ENCODE results near the gene KCTD5. TPM values are rescaled to one million over a fixed set of nuclear protein-coding genes. Genes with fewer than 3 reads are reported as not detected.
A peak's percentile ranks its signal among the peaks of the same experiment; 100 is the strongest.

The KCTD5 gene
- total RNA-seq, 5 donors from 2014 or later (not counting 1 experiment from before 2014, with no cell fraction given): 19.5 to 29.1 (median 26.3) TPM

- peaks cover 45 to 52% (median 47%) of the 10 kb centered on the region in 3 donors for H3K4me1 Mint-ChIP-seq
- Histone ChIP-seq H3K27me3 (replicated peaks in 1 of 2; ENCODE audit: control insufficient read depth in 2 of 2, extremely low read depth in 1 of 2, insufficient read depth in 2 of 2, low read length in 1 of 2) (no peaks in the 10 kb centered on the region), H3K9me3 (no peaks in the 10 kb centered on the region), H3K27ac (ENCODE audit: low read length) (peak within 1 kb of the TSS; percentile 98), H3K36me3 (ENCODE audit: control insufficient read depth in 2 of 2, extremely low read depth in 1 of 2, insufficient read depth in 1 of 2, low read length in 1 of 2) (peaks cover 5 to 13% of the 10 kb centered on the region in 2 donors), H3K4me1 (ENCODE audit: control insufficient read depth in 1 of 2, extremely low read depth in 1 of 2, insufficient read depth in 2 of 2, low read length in 2 of 2) (peaks cover 22 to 51% of the 10 kb centered on the region in 2 experiments), H3K4me3 (ENCODE audit: control insufficient read depth in 1 of 2, extremely low read depth in 1 of 2, low read length in 1 of 2) (peak within 1 kb of the TSS; percentile 75 to 90)
- ATAC-seq (replicated peaks in 1 of 4): peak; percentile 89 to 91 (median 90)
- POLR2A ChIA-PET: interaction anchor here in 1 of 2 donors (0.6 kb wide), 2 partner anchors 100 to 500 kb away, joined by 3 to 8 read pairs; no protein-coding TSS in a partner anchor
- H3K9me3 Mint-ChIP-seq: peaks cover 0 to 3% (median 0%) of the 10 kb centered on the region in 3 donors
- CTCF ChIA-PET: no interaction called here
- H3K27ac Mint-ChIP-seq: peak within 1 kb of the TSS; percentile 99 to 100
- 2% methylated on average over 94 of the region's 99 CpGs for WGBS (ENCODE audit: insufficient coverage)
- peak; percentile 89 to 97 (median 93) for DNase-seq
- peak within 1 kb of the TSS; percentile 91 to 93 (median 91) for H3K4me3 Mint-ChIP-seq
- H3K27me3 Mint-ChIP-seq: no peaks in the 10 kb centered on the region
- H3K36me3 Mint-ChIP-seq: peaks cover 13% of the 10 kb centered on the region
Observed at GRCh38 chr16:2752035-2752849, 69.9 kb downstream of the KCTD5 start, which contains the start of gene SRRM2. SRRM2 (plus strand) TSS chr16:2752638; CDS start chr16:2756365, 3,727 bp downstream.

GRCh38 chr16:2752850-2753732 is 70.8 kb downstream of the KCTD5 start:
- Mint-ChIP-seq H3K4me3 (peak overlapping the region; percentile 91 to 93 (median 91)), H3K27ac (peak overlapping the region; percentile 85 to 93), H3K4me1 (peaks cover 51 to 60% (median 55%) of the 10 kb centered on the region in 3 donors), H3K9me3 (peaks cover 0 to 3% (median 0%) of the 10 kb centered on the region in 3 donors), H3K27me3 (no peaks in the 10 kb centered on the region), H3K36me3 (peaks cover 20% of the 10 kb centered on the region)
- ChIA-PET CTCF (no interaction called here), POLR2A (interaction anchor here (0.6 to 1.1 kb wide), 5 partner anchors 10 to 501 kb away, joined by 3 to 8 read pairs (median 4); no protein-coding TSS in a partner anchor)
- WGBS (ENCODE audit: insufficient coverage): 0% methylated on average over 29 of the region's 82 CpGs
- Histone ChIP-seq H3K9me3 (no peaks in the 10 kb centered on the region), H3K4me3 (ENCODE audit: control insufficient read depth in 1 of 2, extremely low read depth in 1 of 2, low read length in 1 of 2) (peak overlapping the region; percentile 75 to 90), H3K36me3 (ENCODE audit: control insufficient read depth in 2 of 2, extremely low read depth in 1 of 2, insufficient read depth in 1 of 2, low read length in 1 of 2) (peaks cover 10 to 22% of the 10 kb centered on the region in 2 donors), H3K27me3 (replicated peaks in 1 of 2; ENCODE audit: control insufficient read depth in 2 of 2, extremely low read depth in 1 of 2, insufficient read depth in 2 of 2, low read length in 1 of 2) (no peaks in the 10 kb centered on the region), H3K27ac (ENCODE audit: low read length) (peak overlapping the region; percentile 98), H3K4me1 (ENCODE audit: control insufficient read depth in 1 of 2, extremely low read depth in 1 of 2, insufficient read depth in 2 of 2, low read length in 2 of 2) (peaks cover 22 to 51% of the 10 kb centered on the region in 2 experiments)
- ATAC-seq (replicated peaks in 1 of 4) (peak; percentile 33 to 40 (median 39)), DNase-seq (peak in 24 of 35 experiments; percentile 17 to 76 (median 47))

- no CpG with 5 or more reads among the region's 7 CpGs for WGBS (ENCODE audit: insufficient coverage)
- Histone ChIP-seq H3K4me3 (ENCODE audit: control insufficient read depth in 1 of 2, extremely low read depth in 1 of 2, low read length in 1 of 2) (peak overlapping the region; percentile 75 to 90), H3K4me1 (ENCODE audit: control insufficient read depth in 1 of 2, extremely low read depth in 1 of 2, insufficient read depth in 2 of 2, low read length in 2 of 2) (peaks cover 22 to 51% of the 10 kb centered on the region in 2 experiments), H3K36me3 (ENCODE audit: control insufficient read depth in 2 of 2, extremely low read depth in 1 of 2, insufficient read depth in 1 of 2, low read length in 1 of 2) (peaks cover 10 to 28% of the 10 kb centered on the region in 2 donors), H3K27me3 (replicated peaks in 1 of 2; ENCODE audit: control insufficient read depth in 2 of 2, extremely low read depth in 1 of 2, insufficient read depth in 2 of 2, low read length in 1 of 2) (no peaks in the 10 kb centered on the region), H3K9me3 (no peaks in the 10 kb centered on the region), H3K27ac (ENCODE audit: low read length) (peak overlapping the region; percentile 98)
- ATAC-seq (replicated peaks in 1 of 4) (no peak), DNase-seq (no peak)
- Mint-ChIP-seq H3K4me3 (peak overlapping the region; percentile 88 to 91 (median 91)), H3K36me3 (peaks cover 26% of the 10 kb centered on the region), H3K27me3 (no peaks in the 10 kb centered on the region), H3K4me1 (peaks cover 55 to 64% (median 58%) of the 10 kb centered on the region in 3 donors), H3K9me3 (peaks cover 0 to 3% (median 0%) of the 10 kb centered on the region in 3 donors), H3K27ac (peak overlapping the region; percentile 85 to 93)
- ChIA-PET CTCF (no interaction called here), POLR2A (interaction anchor here (0.6 to 1.1 kb wide), 2 partner anchors 9 to 11 kb away, joined by 4 read pairs; no protein-coding TSS in a partner anchor)
Observed at GRCh38 chr16:2753733-2754020, 71.4 kb downstream of the KCTD5 start.

- H3K4me3 ChIP-seq (ENCODE audit: control insufficient read depth in 1 of 2, extremely low read depth in 1 of 2, low read length in 1 of 2): peak overlapping the region in 1 of 2 donors; percentile 15
- H3K9me3 ChIP-seq: no peaks in the 10 kb centered on the region
- H3K36me3 Mint-ChIP-seq: peaks cover 38% of the 10 kb centered on the region
- H3K27me3 Mint-ChIP-seq: no peaks in the 10 kb centered on the region
- H3K4me1 ChIP-seq (ENCODE audit: control insufficient read depth in 1 of 2, extremely low read depth in 1 of 2, insufficient read depth in 2 of 2, low read length in 2 of 2): peaks cover 22 to 51% of the 10 kb centered on the region in 2 experiments
- 35% methylated on average over 3 of the region's 3 CpGs for WGBS (ENCODE audit: insufficient coverage)
- no peaks in the 10 kb centered on the region for H3K27me3 ChIP-seq (replicated peaks in 1 of 2; ENCODE audit: control insufficient read depth in 2 of 2, extremely low read depth in 1 of 2, insufficient read depth in 2 of 2, low read length in 1 of 2)
- peaks cover 10 to 43% of the 10 kb centered on the region in 2 donors for H3K36me3 ChIP-seq (ENCODE audit: control insufficient read depth in 2 of 2, extremely low read depth in 1 of 2, insufficient read depth in 1 of 2, low read length in 1 of 2)
- no peak for DNase-seq
- no peak for ATAC-seq (replicated peaks in 1 of 4)
- H3K4me3 Mint-ChIP-seq: peak overlapping the region; percentile 88 to 91 (median 91)
- peaks cover 64 to 74% (median 68%) of the 10 kb centered on the region in 3 donors for H3K4me1 Mint-ChIP-seq
- ChIA-PET POLR2A (interaction anchor here in 1 of 2 donors (1.0 kb wide), 1 partner anchor 16 kb away, joined by 12 read pairs; no protein-coding TSS in a partner anchor), CTCF (no interaction called here)
- peaks cover 0 to 3% (median 0%) of the 10 kb centered on the region in 3 donors for H3K9me3 Mint-ChIP-seq
- H3K27ac ChIP-seq (ENCODE audit: low read length): peak overlapping the region; percentile 37
- H3K27ac Mint-ChIP-seq: peak overlapping the region; percentile 7 to 93
Observed at GRCh38 chr16:2755158-2755557, 72.8 kb downstream of the KCTD5 start.

- no peak for ATAC-seq (replicated peaks in 1 of 4)
- Mint-ChIP-seq H3K9me3 (no peaks in the 10 kb centered on the region), H3K4me1 (peaks cover 61 to 69% (median 64%) of the 10 kb centered on the region in 3 donors), H3K36me3 (peaks cover 51% of the 10 kb centered on the region), H3K4me3 (peak overlapping the region in 1 of 3 donors; percentile 91), H3K27ac (peak overlapping the region in 1 of 2 donors; percentile 62), H3K27me3 (no peaks in the 10 kb centered on the region)
- no peak for DNase-seq
- peaks cover 10 to 55% of the 10 kb centered on the region in 2 donors for H3K36me3 ChIP-seq (ENCODE audit: control insufficient read depth in 2 of 2, extremely low read depth in 1 of 2, insufficient read depth in 1 of 2, low read length in 1 of 2)
- ChIA-PET POLR2A (interaction anchor here in 1 of 2 donors (0.6 to 1.9 kb wide), 2 partner anchors 11 to 18 kb away, joined by 3 to 13 read pairs; no protein-coding TSS in a partner anchor), CTCF (no interaction called here)
- no peak overlapping the region for H3K27ac ChIP-seq (ENCODE audit: low read length)
- H3K27me3 ChIP-seq (replicated peaks in 1 of 2; ENCODE audit: control insufficient read depth in 2 of 2, extremely low read depth in 1 of 2, insufficient read depth in 2 of 2, low read length in 1 of 2): no peaks in the 10 kb centered on the region
- WGBS (ENCODE audit: insufficient coverage): 91% methylated on average over 30 of the region's 30 CpGs
- no peaks in the 10 kb centered on the region for H3K9me3 ChIP-seq
- H3K4me1 ChIP-seq (ENCODE audit: control insufficient read depth in 1 of 2, extremely low read depth in 1 of 2, insufficient read depth in 2 of 2, low read length in 2 of 2): peaks cover 21 to 42% of the 10 kb centered on the region in 2 experiments
- H3K4me3 ChIP-seq (ENCODE audit: control insufficient read depth in 1 of 2, extremely low read depth in 1 of 2, low read length in 1 of 2): no peak overlapping the region
Observed at GRCh38 chr16:2756288-2757015, 74.1 kb downstream of the KCTD5 start.

Measured in T-cell (primary cell).